SJSA1 (cell line): Measurements from ENCODE around the gene CTNNA1. TPM values are rescaled to one million over a fixed set of nuclear protein-coding genes. Genes with fewer than 3 reads are reported as not detected.
A peak's percentile ranks its signal among the peaks of the same experiment; 100 is the strongest.
"Not testable (repeated sequence)": the region's sequence is repeated elsewhere in the genome, so short reads cannot be mapped to it uniquely, and the experiment has no call there.

Experiments used
- DNase-seq, 2 experiments: peaks; one replicate each; pipeline ENCODE4 v3.0.0-alpha.2; 2015 to 2020; ENCODE audit warnings: low spot score in 2 of 2, low read depth in 1 of 2
- H3K27ac ChIP-seq: fragments of 250-450 bp; sonication (Bioruptor Pico); 2 replicates; pipeline ENCODE4 v1.5.1; 2020; ENCODE audit warnings: mild to moderate bottlenecking, moderate library complexity
- H3K27me3 ChIP-seq: fragments of 250-450 bp; sonication (Bioruptor Pico); replicated peaks from 2 replicates; pipeline ENCODE4 v1.5.1; 2020; ENCODE audit warnings: mild to moderate bottlenecking, moderate library complexity
- H3K36me3 ChIP-seq: fragments of 250-450 bp; sonication (Bioruptor Pico); 2 replicates; pipeline ENCODE4 v1.5.1; 2020; ENCODE audit warnings: mild to moderate bottlenecking
- H3K4me1 ChIP-seq: fragments of 250-450 bp; sonication (Bioruptor Pico); replicated peaks from 2 replicates; pipeline ENCODE4 v1.6.1; 2021; ENCODE audit warnings: mild to moderate bottlenecking
- H3K4me3 ChIP-seq: fragments of 250-450 bp; sonication (Bioruptor Pico); 2 replicates; pipeline ENCODE4 v1.5.1; 2020; ENCODE audit warnings: mild to moderate bottlenecking
- H3K9me3 ChIP-seq: fragments of 250-450 bp; sonication (Bioruptor Pico); replicated peaks from 2 replicates; pipeline ENCODE4 v1.5.1; 2020; ENCODE audit warnings: mild to moderate bottlenecking
- total RNA-seq: library from RNA; depleted of rRNA; stranded (reverse); fragments of >200 nt; shearing (Covaris generic); gene quantifications from 2 replicates; pipeline ENCODE4 v1.2.3, GENCODE V29; 2014

The CTNNA1 gene
- total RNA-seq, 1 experiment from 2014 or later: 606 TPM

DNA sequence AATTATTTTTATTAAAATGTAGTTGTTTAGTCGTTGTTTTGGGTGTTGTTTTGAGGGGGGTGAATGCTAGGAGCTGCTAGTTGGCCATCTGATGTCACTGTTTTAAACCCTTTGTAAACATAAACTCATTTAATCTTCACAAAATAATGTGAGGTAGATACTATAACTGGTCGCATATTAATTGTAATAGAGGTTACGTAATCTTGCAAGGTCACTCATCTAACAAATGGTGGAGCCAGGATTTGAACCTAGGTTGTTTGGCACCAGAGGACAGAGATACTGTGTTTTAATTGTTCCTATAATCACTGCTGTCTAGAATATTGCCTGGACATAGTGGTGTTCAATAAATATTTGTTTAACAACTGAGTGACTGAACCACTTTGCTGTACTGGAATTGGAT, 67.5 kb downstream of the CTNNA1 start:
- Histone ChIP-seq H3K4me3 (no peak overlapping the region), H3K36me3 (peaks cover 65% of the 10 kb centered on the region), H3K9me3 (no peaks in the 10 kb centered on the region), H3K4me1 (peaks cover 6% of the 10 kb centered on the region; the same call in 1 of the 2 replicates), H3K27me3 (no peaks in the 10 kb centered on the region), H3K27ac (no peak overlapping the region)
- no peak for DNase-seq

DNA sequence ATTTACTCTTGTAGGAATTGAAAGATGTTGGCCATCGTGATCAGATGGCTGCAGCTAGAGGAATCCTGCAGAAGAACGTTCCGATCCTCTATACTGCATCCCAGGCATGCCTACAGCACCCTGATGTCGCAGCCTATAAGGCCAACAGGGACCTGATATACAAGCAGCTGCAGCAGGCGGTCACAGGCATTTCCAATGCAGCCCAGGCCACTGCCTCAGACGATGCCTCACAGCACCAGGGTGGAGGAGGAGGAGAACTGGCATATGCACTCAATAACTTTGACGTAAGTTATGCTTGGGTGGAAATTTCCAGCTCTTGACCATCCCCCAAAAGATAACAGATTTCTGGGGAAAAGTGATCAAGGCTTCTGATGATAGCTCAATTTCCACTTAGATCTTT, 71.3 kb downstream of the CTNNA1 start:
- H3K4me1 ChIP-seq: no peaks in the 10 kb centered on the region
- H3K27me3 ChIP-seq: no peaks in the 10 kb centered on the region
- H3K4me3 ChIP-seq: no peak overlapping the region
- H3K9me3 ChIP-seq: no peaks in the 10 kb centered on the region
- H3K36me3 ChIP-seq: peaks cover 74% of the 10 kb centered on the region
- no peak for DNase-seq
- no peak overlapping the region for H3K27ac ChIP-seq

DNA sequence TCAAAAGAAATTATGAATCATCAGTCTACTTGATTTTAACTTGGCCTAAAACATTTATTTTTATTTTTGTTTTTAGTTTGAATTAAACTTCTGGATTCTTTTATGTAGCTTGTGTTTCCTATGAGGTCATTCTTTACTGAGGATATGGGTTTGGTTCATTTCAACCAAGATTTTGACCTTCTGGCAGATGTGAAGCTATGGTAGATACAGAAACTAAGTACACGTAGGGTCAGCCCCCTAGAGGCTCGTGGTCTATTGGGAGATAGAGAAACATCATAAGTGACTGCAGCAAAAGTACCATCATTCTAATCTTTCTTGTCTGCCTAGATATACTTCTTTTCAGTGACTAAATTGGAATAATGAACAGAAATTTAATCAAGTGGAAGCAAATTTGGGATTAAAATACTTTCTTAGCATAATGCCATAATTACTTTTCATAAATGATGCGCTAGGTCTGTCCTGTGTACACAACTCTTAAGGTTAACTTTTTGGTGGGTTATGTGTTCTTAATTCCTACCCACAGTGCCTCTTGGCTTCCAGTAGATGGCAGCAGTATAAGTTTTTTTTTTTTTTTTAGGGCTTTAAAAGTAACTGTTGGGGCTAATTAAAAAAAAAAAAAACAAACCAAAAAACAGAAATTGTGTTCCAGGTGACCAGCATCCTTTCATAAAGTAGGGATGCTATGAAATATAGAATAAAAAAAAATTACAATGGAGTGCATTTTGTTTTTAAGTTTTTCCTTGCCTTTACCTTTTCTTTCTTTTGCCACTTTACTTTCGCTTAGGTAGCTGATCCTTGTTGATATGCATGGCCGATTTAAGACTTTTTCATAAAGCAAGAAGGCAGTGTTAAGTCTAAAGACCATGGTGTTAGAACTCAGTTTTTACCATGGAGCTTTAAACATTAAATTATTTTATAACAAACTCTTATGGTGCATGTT, 72.0 kb downstream of the CTNNA1 start:
- Histone ChIP-seq H3K27ac (no peak overlapping the region), H3K36me3 (peaks cover 74% of the 10 kb centered on the region)
- peak in 1 of 2 experiments; percentile 38 for DNase-seq

DNA sequence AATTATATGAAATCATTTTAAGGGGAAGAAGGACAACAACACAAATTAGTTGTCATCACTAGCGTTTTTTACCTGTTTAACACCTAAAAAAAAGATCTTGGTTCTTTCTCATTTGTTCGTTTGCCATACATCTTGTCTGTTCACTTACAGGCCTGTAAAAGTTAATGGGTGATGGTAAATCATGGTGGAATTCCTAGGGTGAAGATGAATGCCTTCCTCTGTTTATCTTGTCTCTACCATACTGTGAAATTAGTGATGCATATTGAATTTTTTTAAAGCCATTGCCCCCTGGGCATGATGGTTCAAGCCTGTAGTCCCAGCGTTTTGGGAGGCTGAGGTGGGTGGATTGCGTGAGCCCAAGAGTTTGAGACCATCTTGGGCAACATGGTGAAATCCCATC, 75.3 kb downstream of the CTNNA1 start:
- Histone ChIP-seq H3K27me3 (no peaks in the 10 kb centered on the region), H3K27ac (no peak overlapping the region), H3K36me3 (peaks cover 76% of the 10 kb centered on the region), H3K4me3 (no peak overlapping the region), H3K9me3 (no peaks in the 10 kb centered on the region), H3K4me1 (peaks cover 9% of the 10 kb centered on the region; the same call in 1 of the 2 replicates)
- no peak for DNase-seq

More for the DNA sequence above, 72.0 kb downstream of the CTNNA1 start:
- H3K9me3 ChIP-seq: no peaks in the 10 kb centered on the region
- H3K4me1 ChIP-seq: no peaks in the 10 kb centered on the region
- no peak overlapping the region for H3K4me3 ChIP-seq
- H3K27me3 ChIP-seq: no peaks in the 10 kb centered on the region

DNA sequence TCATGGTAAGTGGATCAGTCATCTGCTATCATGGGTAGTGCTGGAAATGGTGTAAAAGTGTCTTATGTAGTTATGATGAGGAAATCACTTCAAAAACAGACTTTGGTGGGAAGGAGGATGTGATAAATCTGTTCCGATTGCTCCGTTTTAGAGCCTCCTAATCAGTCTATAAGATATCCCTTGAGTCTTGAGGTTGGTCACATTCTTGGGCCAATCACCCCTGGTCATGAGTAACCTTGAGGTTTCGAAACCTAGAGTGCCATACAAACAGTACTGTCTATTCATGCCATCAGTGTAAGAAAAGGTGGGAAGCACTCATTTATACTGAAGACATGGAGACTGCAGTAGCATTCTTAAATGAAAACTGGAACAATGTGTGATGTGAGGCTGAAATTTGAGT, 76.1 kb downstream of the CTNNA1 start:
- Histone ChIP-seq H3K4me1 (peaks cover 9% of the 10 kb centered on the region; the same call in 1 of the 2 replicates), H3K4me3 (no peak overlapping the region), H3K9me3 (no peaks in the 10 kb centered on the region), H3K36me3 (peaks cover 81% of the 10 kb centered on the region), H3K27ac (no peak overlapping the region), H3K27me3 (no peaks in the 10 kb centered on the region)
- DNase-seq: no peak

DNA sequence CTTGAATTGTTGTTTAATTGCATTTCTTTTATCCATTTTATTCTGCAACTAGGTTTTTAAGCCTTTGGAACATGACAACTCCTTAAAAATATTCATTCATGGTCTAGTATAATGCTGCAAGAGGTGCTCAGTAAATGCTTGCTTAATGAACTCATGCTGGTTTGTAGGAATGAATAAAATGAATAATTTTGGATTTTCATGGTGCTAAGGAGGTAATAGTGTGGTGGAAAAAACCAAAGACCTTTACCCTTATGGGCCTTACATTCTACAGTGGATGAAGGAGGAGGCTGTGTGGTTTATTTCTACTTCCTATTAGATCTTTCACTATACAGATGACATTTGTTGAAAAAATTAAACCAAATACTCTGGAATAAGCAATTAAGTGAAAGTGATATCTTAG, 78.5 kb downstream of the CTNNA1 start:
- Histone ChIP-seq H3K27me3 (no peaks in the 10 kb centered on the region), H3K9me3 (no peaks in the 10 kb centered on the region), H3K4me3 (no peak overlapping the region), H3K36me3 (peaks cover 64% of the 10 kb centered on the region), H3K27ac (no peak overlapping the region), H3K4me1 (peaks cover 9% of the 10 kb centered on the region; the same call in 1 of the 2 replicates)
- DNase-seq: no peak

DNA sequence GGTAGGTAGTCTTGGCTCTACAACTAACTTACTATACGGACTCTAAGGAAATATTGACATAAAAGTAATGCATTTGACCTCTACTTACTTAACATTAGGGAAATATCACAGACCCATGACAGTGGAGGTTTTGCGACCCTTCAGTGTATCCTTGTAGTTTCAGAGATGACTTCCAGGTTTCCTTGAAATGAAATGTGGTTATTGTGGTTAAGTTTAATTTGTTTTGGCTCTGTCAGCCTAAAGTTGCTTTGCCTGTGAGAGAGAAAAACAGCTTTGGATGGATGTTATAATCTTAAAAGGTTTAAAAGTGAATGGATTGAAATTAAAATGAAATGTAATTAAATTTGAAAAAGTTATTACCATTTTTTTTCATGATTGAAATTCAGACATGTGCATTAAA, 79.0 kb downstream of the CTNNA1 start:
- no peak overlapping the region for H3K27ac ChIP-seq
- DNase-seq: no peak

DNA sequence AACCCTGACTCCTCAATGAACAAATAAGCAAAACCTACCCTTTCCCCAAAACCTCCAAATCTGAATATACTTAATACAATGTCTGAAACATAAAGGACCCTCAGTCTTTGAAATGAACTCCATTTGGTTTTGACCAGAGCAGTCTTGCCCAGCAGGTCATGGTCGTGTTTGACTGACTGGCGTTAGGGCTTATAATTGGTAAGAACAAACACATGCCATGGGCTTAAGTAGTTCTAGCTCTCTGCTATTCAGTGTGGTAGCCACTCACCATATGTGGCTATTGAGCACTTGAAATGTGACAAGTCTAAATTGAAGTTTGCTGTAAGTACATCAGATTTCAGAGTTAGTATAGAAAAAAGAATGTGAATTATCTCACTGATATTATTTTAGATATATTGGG, 79.9 kb downstream of the CTNNA1 start:
- no peaks in the 10 kb centered on the region for H3K27me3 ChIP-seq
- H3K27ac ChIP-seq: no peak overlapping the region
- H3K4me1 ChIP-seq: peaks cover 9% of the 10 kb centered on the region; the same call in 1 of the 2 replicates
- peaks cover 50% of the 10 kb centered on the region for H3K36me3 ChIP-seq
- no peak overlapping the region for H3K4me3 ChIP-seq
- DNase-seq: no peak
- no peaks in the 10 kb centered on the region for H3K9me3 ChIP-seq

More for the DNA sequence above, 79.0 kb downstream of the CTNNA1 start:
- Histone ChIP-seq H3K4me1 (peaks cover 9% of the 10 kb centered on the region; the same call in 1 of the 2 replicates), H3K9me3 (no peaks in the 10 kb centered on the region), H3K4me3 (no peak overlapping the region), H3K36me3 (peaks cover 59% of the 10 kb centered on the region), H3K27me3 (no peaks in the 10 kb centered on the region)

DNA sequence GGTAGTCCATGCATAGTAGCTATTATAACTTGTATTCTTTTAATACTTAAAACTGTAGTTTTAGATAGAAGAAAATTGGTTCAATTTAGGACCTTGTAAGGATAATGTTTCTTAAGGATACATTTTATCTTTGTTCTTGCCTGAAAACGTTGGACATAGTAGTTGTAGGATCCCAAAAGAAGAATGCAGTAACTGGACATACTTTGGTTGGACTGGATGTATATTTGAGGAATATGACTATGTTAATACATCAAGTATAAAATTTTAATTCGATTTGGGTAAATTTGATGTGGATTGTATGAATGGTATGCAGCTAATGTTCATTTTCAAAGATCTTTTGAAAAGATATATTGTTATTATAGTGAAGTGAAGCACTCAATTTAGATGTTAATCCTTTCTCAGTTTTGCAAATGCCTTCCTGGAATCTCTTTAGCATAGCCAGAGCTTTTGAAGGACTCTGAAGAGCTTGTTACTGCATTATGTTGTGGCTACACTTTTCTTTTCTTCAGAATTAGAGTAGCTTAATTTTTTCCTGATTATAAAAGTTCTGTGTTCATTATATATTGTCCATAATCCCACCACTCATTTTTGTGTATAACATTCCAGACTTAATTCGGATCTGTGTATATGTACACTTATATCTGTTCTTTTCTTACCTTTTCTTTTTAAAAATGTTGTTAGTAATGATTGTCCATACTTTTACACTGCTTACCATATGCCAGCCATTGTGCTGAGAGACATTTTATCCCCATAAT, 80.7 kb downstream of the CTNNA1 start:
- H3K9me3 ChIP-seq: no peaks in the 10 kb centered on the region
- H3K4me1 ChIP-seq: peaks cover 9% of the 10 kb centered on the region; the same call in 1 of the 2 replicates
- H3K27ac ChIP-seq: no peak overlapping the region
- peaks cover 42% of the 10 kb centered on the region for H3K36me3 ChIP-seq
- no peak for DNase-seq
- no peak overlapping the region for H3K4me3 ChIP-seq
- no peaks in the 10 kb centered on the region for H3K27me3 ChIP-seq

DNA sequence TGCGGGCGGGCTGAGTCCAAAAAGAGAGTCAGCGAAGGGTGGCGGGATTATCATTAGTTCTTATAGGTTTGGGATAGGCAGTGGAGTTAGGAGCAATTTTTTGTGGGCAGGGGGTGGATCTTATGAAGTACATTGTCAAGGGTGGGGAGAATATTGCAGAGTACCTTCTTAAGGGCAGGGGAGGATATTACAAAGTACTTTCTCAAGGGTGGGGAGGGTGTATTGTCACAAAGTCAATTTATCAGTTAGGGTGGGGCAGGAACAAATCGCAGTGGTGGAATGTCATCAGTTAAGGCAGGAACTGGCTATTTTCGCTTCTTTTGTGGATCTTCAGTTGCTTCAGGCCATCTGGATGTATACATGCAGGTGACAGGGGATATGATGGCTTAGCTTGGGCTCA, 81.6 kb downstream of the CTNNA1 start:
- not testable (repeated sequence) for DNase-seq, H3K4me3 ChIP-seq, H3K27ac ChIP-seq, H3K9me3 ChIP-seq, H3K4me1 ChIP-seq, H3K27me3 ChIP-seq
- peaks cover 34% of the 10 kb centered on the region for H3K36me3 ChIP-seq

DNA sequence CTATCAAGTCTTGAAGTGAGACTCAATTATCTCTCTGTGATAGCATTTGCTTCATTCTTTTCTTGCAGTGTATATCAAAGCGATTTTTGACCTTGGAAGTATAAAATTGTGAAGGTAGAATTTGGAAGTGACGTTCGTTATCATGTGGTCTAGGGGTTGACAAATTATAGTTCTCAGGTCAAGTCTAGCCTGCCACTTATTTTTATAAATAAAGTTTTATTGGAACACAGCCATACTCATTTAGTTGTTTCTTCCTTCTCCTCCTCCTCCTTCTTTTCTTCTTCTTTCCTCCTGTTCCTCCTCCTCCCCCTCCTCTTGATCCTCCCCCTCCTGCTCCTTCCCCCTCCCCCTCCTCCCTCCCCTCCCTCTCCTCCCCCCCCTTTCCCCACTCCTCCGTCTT, 83.9 kb downstream of the CTNNA1 start:
- peaks cover 2% of the 10 kb centered on the region; the same call in 1 of the 2 replicates for H3K4me1 ChIP-seq
- peaks cover 29% of the 10 kb centered on the region for H3K36me3 ChIP-seq
- no peaks in the 10 kb centered on the region for H3K9me3 ChIP-seq
- no peak overlapping the region for H3K4me3 ChIP-seq
- no peaks in the 10 kb centered on the region for H3K27me3 ChIP-seq
- H3K27ac ChIP-seq: no peak overlapping the region
- DNase-seq: no peak

DNA sequence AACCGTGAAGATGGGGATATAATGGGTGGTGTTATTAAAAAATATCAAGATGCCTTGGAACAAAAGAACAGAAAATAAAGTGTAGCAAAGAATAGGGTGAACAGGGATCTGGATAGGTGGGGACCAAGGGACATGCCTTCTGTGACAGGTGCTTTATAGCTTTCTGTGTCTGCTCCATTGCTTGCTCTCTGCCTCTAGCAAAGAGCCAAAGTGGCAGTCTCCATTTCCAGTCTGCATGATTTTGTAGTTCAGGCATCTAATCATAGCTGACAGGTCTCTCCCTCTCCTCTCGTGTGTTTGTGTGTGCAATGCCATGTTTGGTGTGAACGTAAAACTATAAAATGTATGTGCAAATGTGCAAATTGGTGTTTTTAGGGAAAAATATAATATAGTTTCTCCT, 86.9 kb downstream of the CTNNA1 start:
- H3K36me3 ChIP-seq: peaks cover 16% of the 10 kb centered on the region
- H3K4me1 ChIP-seq: peaks cover 11% of the 10 kb centered on the region
- H3K27ac ChIP-seq: no peak overlapping the region
- H3K4me3 ChIP-seq: no peak overlapping the region
- no peak for DNase-seq
- no peaks in the 10 kb centered on the region for H3K27me3 ChIP-seq
- H3K9me3 ChIP-seq: no peaks in the 10 kb centered on the region

DNA sequence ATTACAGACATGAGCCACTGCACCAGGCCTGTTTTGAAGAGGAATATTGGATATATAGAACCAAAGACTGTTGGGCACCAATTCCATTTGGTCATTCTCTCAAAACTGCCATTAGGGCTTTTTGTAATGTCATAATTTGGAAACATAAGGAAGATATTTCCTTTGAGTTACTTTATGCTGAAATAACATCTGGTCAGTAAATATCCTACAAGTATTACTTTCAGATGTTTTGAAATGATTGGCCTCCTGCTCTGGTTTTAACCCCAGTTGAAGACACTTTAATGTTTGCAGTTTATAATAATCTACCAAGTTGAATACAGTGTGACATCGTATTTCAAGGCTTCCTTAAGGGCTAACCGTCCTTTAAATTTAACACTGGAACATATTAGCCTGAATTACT, 88.3 kb downstream of the CTNNA1 start:
- Histone ChIP-seq H3K36me3 (peaks cover 13% of the 10 kb centered on the region), H3K27ac (no peak overlapping the region), H3K4me1 (peaks cover 16% of the 10 kb centered on the region), H3K27me3 (no peaks in the 10 kb centered on the region), H3K9me3 (no peaks in the 10 kb centered on the region), H3K4me3 (no peak overlapping the region)
- no peak for DNase-seq
